ENCODE measurements around the gene OLFML2A.

Gene OLFML2A

DNA sequence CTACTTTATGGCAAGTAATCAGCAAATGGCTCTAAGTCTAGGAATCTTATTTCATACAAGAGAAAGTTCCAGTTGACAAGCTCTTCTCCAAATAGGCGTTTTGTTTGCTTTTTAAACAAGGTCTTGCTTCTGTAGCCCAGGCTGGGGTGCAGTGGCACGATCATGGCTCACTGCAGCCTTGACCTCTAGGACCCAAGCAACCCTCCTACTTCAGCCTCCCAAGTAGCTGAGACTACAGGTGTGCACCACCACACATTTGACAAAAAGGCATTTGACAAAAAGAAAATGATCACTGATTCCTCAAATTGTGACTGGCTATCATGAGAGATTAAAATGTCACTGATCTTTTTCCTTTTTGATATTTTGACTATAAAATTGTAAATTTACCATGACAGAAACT is 37.6 kb upstream of the OLFML2A start:
- Histone ChIP-seq H3K27me3 (no peaks in the 10 kb centered on the region), H3K27ac (no peak overlapping the region), H3K9me3 (no peaks in the 10 kb centered on the region), H3K4me3 (ENCODE audit: low read depth in 1 of 2, low read length in 1 of 2) (no peak overlapping the region), H3K36me3 (no peaks in the 10 kb centered on the region), H3K4me1 (ENCODE audit: control insufficient read depth in 1 of 2, insufficient read depth in 1 of 2, low read depth in 1 of 2, low read length in 1 of 2) (peaks cover 1 to 5% of the 10 kb centered on the region in 2 experiments)
- TF ChIP-seq, protein P1, sequence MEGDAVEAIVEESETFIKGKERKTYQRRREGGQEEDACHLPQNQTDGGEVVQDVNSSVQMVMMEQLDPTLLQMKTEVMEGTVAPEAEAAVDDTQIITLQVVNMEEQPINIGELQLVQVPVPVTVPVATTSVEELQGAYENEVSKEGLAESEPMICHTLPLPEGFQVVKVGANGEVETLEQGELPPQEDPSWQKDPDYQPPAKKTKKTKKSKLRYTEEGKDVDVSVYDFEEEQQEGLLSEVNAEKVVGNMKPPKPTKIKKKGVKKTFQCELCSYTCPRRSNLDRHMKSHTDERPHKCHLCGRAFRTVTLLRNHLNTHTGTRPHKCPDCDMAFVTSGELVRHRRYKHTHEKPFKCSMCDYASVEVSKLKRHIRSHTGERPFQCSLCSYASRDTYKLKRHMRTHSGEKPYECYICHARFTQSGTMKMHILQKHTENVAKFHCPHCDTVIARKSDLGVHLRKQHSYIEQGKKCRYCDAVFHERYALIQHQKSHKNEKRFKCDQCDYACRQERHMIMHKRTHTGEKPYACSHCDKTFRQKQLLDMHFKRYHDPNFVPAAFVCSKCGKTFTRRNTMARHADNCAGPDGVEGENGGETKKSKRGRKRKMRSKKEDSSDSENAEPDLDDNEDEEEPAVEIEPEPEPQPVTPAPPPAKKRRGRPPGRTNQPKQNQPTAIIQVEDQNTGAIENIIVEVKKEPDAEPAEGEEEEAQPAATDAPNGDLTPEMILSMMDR (IDR thresholded peaks at IDR 0.05): no peak

DNA sequence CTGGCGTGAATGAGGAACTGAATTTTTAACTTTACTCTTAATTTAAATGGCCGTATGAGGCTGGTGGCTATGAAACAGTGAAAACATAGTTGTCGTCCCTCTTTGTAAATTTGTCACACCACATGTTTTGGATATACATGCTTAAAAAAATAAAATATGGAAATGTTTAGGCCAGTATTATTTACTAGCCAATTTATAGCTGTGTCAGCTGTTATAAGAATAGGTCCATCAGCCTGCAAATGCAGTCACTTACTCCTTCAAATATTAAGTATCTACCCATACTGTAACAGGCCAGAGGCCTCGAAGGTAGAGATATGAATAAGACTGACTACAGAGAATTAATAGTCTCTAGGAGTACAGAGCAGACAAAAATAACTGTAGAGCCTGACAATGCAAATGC is 35.8 kb upstream of the OLFML2A start:
- no peaks in the 10 kb centered on the region for H3K36me3 ChIP-seq
- peaks cover 5 to 9% of the 10 kb centered on the region in 2 experiments for H3K4me1 ChIP-seq (ENCODE audit: control insufficient read depth in 1 of 2, insufficient read depth in 1 of 2, low read depth in 1 of 2, low read length in 1 of 2)
- TF ChIP-seq, protein P1 (IDR thresholded peaks at IDR 0.05): no peak

DNA sequence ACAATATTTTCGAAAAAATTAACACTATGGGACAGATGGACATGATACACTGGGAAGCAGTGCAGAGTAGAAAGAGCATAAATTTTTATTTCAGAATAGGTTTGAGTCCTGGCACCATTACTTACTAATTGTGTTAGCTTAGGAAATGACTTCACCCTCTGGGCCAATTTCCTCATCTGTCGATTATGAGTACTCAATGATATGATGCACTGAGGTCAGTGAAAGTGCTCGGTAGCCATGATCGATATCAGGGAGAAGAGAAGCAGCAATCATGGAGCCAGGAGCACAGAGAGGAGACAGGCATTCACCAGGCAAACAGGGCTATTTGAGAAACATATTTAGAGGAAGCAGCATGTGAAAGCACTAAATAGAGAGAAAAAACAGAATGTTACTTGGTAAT is 35.3 kb upstream of the OLFML2A start:
- Histone ChIP-seq H3K36me3 (no peaks in the 10 kb centered on the region), H3K9me3 (no peaks in the 10 kb centered on the region), H3K4me3 (ENCODE audit: low read depth in 1 of 2, low read length in 1 of 2) (no peak overlapping the region), H3K4me1 (ENCODE audit: control insufficient read depth in 1 of 2, insufficient read depth in 1 of 2, low read depth in 1 of 2, low read length in 1 of 2) (peaks cover 5 to 9% of the 10 kb centered on the region in 2 experiments), H3K27me3 (no peaks in the 10 kb centered on the region), H3K27ac (peak overlapping the region; percentile 18)
- TF ChIP-seq, protein P1 (IDR thresholded peaks at IDR 0.05): no peak

More for the DNA sequence above, 35.8 kb upstream of the OLFML2A start:
- Histone ChIP-seq H3K27ac (no peak overlapping the region), H3K27me3 (no peaks in the 10 kb centered on the region), H3K4me3 (ENCODE audit: low read depth in 1 of 2, low read length in 1 of 2) (no peak overlapping the region), H3K9me3 (no peaks in the 10 kb centered on the region)

DNA sequence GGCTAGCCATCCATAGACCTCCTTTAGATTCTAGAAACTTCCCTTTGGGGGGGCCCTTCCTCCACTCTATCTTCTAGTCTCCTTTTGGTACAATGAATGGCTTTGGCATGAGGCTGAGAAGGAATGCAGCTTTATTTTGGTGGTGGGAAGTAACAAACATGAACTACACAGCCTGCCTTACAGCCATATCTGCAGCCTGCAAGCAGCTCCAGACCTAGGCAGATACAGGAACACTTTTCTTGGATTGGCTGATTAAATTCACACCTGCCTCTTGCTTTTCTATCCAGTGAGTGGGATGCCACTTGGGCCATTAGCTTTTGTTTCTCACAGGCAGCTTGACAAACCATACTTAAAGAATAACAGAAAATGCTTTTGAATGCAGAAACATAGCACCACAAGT is 34.0 kb upstream of the OLFML2A start:
- H3K9me3 ChIP-seq: no peaks in the 10 kb centered on the region
- TF ChIP-seq, protein P1 (IDR thresholded peaks at IDR 0.05): no peak
- H3K27me3 ChIP-seq: no peaks in the 10 kb centered on the region
- H3K27ac ChIP-seq: no peak overlapping the region
- peaks cover 5 to 9% of the 10 kb centered on the region in 2 experiments for H3K4me1 ChIP-seq (ENCODE audit: control insufficient read depth in 1 of 2, insufficient read depth in 1 of 2, low read depth in 1 of 2, low read length in 1 of 2)
- H3K36me3 ChIP-seq: no peaks in the 10 kb centered on the region
- no peak overlapping the region for H3K4me3 ChIP-seq (ENCODE audit: low read depth in 1 of 2, low read length in 1 of 2)

DNA sequence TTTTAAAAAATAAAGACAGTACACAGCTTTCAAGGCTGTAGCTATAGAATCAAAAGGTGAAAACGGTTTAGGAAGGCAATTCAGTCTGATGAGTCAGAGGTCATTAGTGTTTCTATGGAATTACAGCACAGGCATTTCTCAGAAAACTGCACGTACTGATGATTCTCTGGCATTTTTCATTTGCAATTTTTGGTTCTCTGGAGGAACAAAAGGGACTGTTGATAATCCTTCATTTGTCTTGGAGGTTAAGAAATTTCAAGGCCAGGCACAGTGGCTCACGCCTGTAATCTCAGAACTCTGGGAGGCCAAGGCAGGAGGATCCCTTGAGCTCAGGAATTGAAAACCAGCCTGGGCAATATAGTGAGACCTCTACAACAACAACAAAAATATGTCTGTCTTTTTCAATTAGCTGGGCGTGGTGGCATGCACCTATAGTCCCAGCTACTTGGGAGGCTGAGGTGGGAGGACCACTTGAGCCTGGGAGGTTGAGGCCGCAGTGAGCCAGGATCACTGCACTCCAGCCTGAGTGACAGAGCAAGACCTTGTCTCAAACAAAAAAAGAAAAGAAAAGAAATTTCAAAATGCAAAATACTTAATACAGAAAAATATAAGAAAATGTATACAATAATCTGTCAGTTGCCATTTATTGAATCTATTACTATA is 33.1 kb upstream of the OLFML2A start:
- TF ChIP-seq, protein P1 (IDR thresholded peaks at IDR 0.05): no peak
- Histone ChIP-seq H3K36me3 (no peaks in the 10 kb centered on the region), H3K27me3 (no peaks in the 10 kb centered on the region), H3K27ac (no peak overlapping the region), H3K9me3 (no peaks in the 10 kb centered on the region), H3K4me1 (ENCODE audit: control insufficient read depth in 1 of 2, insufficient read depth in 1 of 2, low read depth in 1 of 2, low read length in 1 of 2) (peaks cover 5 to 9% of the 10 kb centered on the region in 2 experiments), H3K4me3 (ENCODE audit: low read depth in 1 of 2, low read length in 1 of 2) (no peak overlapping the region)
